H9 (cell line): ENCODE results near the gene AHNAK2. TPM values are rescaled to one million over a fixed set of nuclear protein-coding genes. Genes with fewer than 3 reads are reported as not detected.
A peak's percentile ranks its signal among the peaks of the same experiment; 100 is the strongest.

Source experiments
- DNase-seq: peaks from one replicate; pipeline ENCODE4 v3.0.0-alpha.2; 2017
- H2AFZ ChIP-seq: one replicate; pipeline ENCODE4 v1.6.1; 2013; ENCODE audit warnings: mild to moderate bottlenecking, low read length, control low read depth, moderate library complexity
- H2AK5ac ChIP-seq: 2 replicates; pipeline ENCODE4 v1.6.1; 2013; ENCODE audit warnings: low read length, control low read depth, mixed read lengths; ENCODE audit not compliant: insufficient read length
- H2BK120ac ChIP-seq: one replicate; pipeline ENCODE4 v1.6.1; 2013; ENCODE audit warnings: low read depth, mild to moderate bottlenecking, low read length, control low read depth, inconsistent platforms; ENCODE audit not compliant: poor library complexity, severe bottlenecking
- H2BK12ac ChIP-seq: 2 replicates; pipeline ENCODE4 v1.6.1; 2013; ENCODE audit warnings: low read length, control low read depth, mixed read lengths, low read depth; ENCODE audit not compliant: insufficient read length
- H2BK15ac ChIP-seq: 2 replicates; pipeline ENCODE4 v1.6.1; 2013; ENCODE audit warnings: low read depth, low read length, control low read depth
- H2BK20ac ChIP-seq: one replicate; pipeline ENCODE4 v1.6.1; 2013; ENCODE audit warnings: low read depth, mild to moderate bottlenecking, low read length, control low read depth, inconsistent platforms; ENCODE audit not compliant: poor library complexity, severe bottlenecking
- H2BK5ac ChIP-seq: 2 replicates; pipeline ENCODE4 v1.6.1; 2013; ENCODE audit warnings: low read length, control low read depth, mixed read lengths; ENCODE audit not compliant: insufficient read length
- H3K14ac ChIP-seq: 2 replicates; pipeline ENCODE4 v1.6.1; 2013; ENCODE audit warnings: low read length, control low read depth; ENCODE audit not compliant: insufficient read depth
- H3K18ac ChIP-seq: 2 replicates; pipeline ENCODE4 v1.6.1; 2013; ENCODE audit warnings: low read depth, mild to moderate bottlenecking, mixed read lengths, low read length, control low read depth; ENCODE audit not compliant: insufficient read length
- H3K23ac ChIP-seq: 2 replicates; pipeline ENCODE4 v1.6.1; 2013; ENCODE audit warnings: low read length, control low read depth, mixed read lengths, low read depth; ENCODE audit not compliant: insufficient read length
- H3K23me2 ChIP-seq: 2 replicates; pipeline ENCODE4 v1.6.1; 2013; ENCODE audit warnings: low read depth, mild to moderate bottlenecking, mixed read lengths, low read length, control low read depth; ENCODE audit not compliant: insufficient read length, poor library complexity, severe bottlenecking
- H3K27ac ChIP-seq: 2 replicates; pipeline ENCODE4 v1.5.1; 2013; ENCODE audit warnings: low read length, control low read depth, mixed read lengths, low read depth; ENCODE audit not compliant: insufficient read length
- H3K27me3 ChIP-seq: 2 replicates; pipeline ENCODE4 v1.6.1; 2013; ENCODE audit warnings: low read length, control low read depth, inconsistent platforms; ENCODE audit not compliant: insufficient read depth
- H3K4ac ChIP-seq: 2 replicates; pipeline ENCODE4 v1.6.1; 2013; ENCODE audit warnings: low read depth, mild to moderate bottlenecking, control low read depth, inconsistent platforms, low read length, moderate library complexity
- H3K4me1 ChIP-seq: 2 replicates; pipeline ENCODE4 v1.6.1; 2013; ENCODE audit warnings: low read length, control low read depth, inconsistent platforms; ENCODE audit not compliant: insufficient read depth
- H3K4me2 ChIP-seq: 2 replicates; pipeline ENCODE4 v1.6.1; 2013; ENCODE audit warnings: low read length, control low read depth, mixed read lengths; ENCODE audit not compliant: insufficient read length, insufficient read depth
- H3K56ac ChIP-seq: 2 replicates; pipeline ENCODE4 v1.6.1; 2013; ENCODE audit warnings: low read depth, mild to moderate bottlenecking, mixed read lengths, low read length, control low read depth; ENCODE audit not compliant: insufficient read length
- H3K79me1 ChIP-seq: 2 replicates; pipeline ENCODE4 v1.6.1; 2013; ENCODE audit warnings: low read depth, mild to moderate bottlenecking, moderate library complexity, low read length, control low read depth, inconsistent platforms; ENCODE audit not compliant: insufficient read depth, poor library complexity, severe bottlenecking
- H3K79me2 ChIP-seq: 2 replicates; pipeline ENCODE4 v1.6.1; 2013; ENCODE audit warnings: low read length, control low read depth, inconsistent platforms; ENCODE audit not compliant: insufficient read depth
- H3K9ac ChIP-seq: 2 replicates; pipeline ENCODE4 v1.6.1; 2013; ENCODE audit warnings: low read length, control low read depth, mixed read lengths; ENCODE audit not compliant: insufficient read length; ENCODE audit errors: extremely low read depth
- H3K9me3 ChIP-seq: one replicate; pipeline ENCODE4 v1.6.1; 2013; ENCODE audit warnings: low read depth, low read length, inconsistent platforms; ENCODE audit not compliant: control insufficient read depth
- H3T11ph ChIP-seq: one replicate; pipeline ENCODE4 v1.6.1; 2013; ENCODE audit warnings: mild to moderate bottlenecking, low read length, control low read depth, inconsistent platforms
- H4K20me1 ChIP-seq: one replicate; pipeline ENCODE4 v1.6.1; 2013; ENCODE audit not compliant: control insufficient read depth, insufficient read length, insufficient read depth
- H4K5ac ChIP-seq: 2 replicates; pipeline ENCODE4 v1.6.1; 2013; ENCODE audit warnings: low read depth, mild to moderate bottlenecking, mixed read lengths, low read length, control low read depth; ENCODE audit not compliant: insufficient read length
- H4K8ac ChIP-seq: replicated peaks from 2 replicates; pipeline ENCODE4 v1.6.1; 2013; ENCODE audit warnings: low read length, control low read depth, mixed read lengths, low read depth; ENCODE audit not compliant: insufficient read length
- H4K91ac ChIP-seq: 2 replicates; pipeline ENCODE4 v1.6.1; 2013; ENCODE audit warnings: low read depth, mild to moderate bottlenecking, moderate library complexity, mixed read lengths, low read length, control low read depth; ENCODE audit not compliant: insufficient read length
- H3K27ac Mint-ChIP-seq, 3 experiments: 2 replicates in 2 of 3; 3 replicates in 1 of 3; pipeline ENCODE4 v1.8.0; 2020 to 2021; ENCODE audit warnings: mixed read lengths in 3 of 3, mild to moderate bottlenecking in 1 of 3, moderate library complexity in 1 of 3
- H3K27me3 Mint-ChIP-seq: 2 replicates; pipeline ENCODE4 v1.8.0; 2021; ENCODE audit warnings: low read depth, mild to moderate bottlenecking, moderate library complexity, mixed read lengths
- H3K36me3 Mint-ChIP-seq, 3 experiments: 2 replicates in 2 of 3; 3 replicates in 1 of 3; pipeline ENCODE4 v1.8.0; 2020 to 2021; ENCODE audit warnings: low read depth in 3 of 3, mixed read lengths in 3 of 3; ENCODE audit not compliant: insufficient read depth in 1 of 3
- H3K4me1 Mint-ChIP-seq, 2 experiments: 2 replicates each; pipeline ENCODE4 v1.8.0; 2020; ENCODE audit warnings: mixed read lengths in 2 of 2
- H3K4me3 Mint-ChIP-seq, 2 experiments: 2 replicates in 1 of 2; 3 replicates in 1 of 2; pipeline ENCODE4 v1.8.0; 2020 to 2021; ENCODE audit warnings: mild to moderate bottlenecking in 2 of 2, mixed read lengths in 2 of 2, moderate library complexity in 1 of 2
- H3K9me3 Mint-ChIP-seq, 2 experiments: 2 replicates in 1 of 2; 3 replicates in 1 of 2; pipeline ENCODE4 v1.8.0; 2020; ENCODE audit warnings: mild to moderate bottlenecking in 2 of 2, mixed read lengths in 2 of 2, moderate library complexity in 1 of 2
- WGBS: extraction: QIAGEN DNeasy Blood & Tissue Kit; methylation state at CpG from one replicate; pipeline ENCODE4 v1.1.7; 2013; ENCODE audit warnings: missing lambda C conversion rate, low lambda C conversion rate, mixed read lengths; ENCODE audit not compliant: insufficient read length; ENCODE audit errors: extremely low coverage; 5-methylcytosine and 5-hydroxymethylcytosine counted together
- total RNA-seq: library from RNA; stranded (reverse); gene quantifications from 2 replicates; pipeline ENCODE4 v1.2.1, GENCODE V29; 2021
- TF ChIP-seq, protein P1 (sequence below): fragments of 200-600 bp; sonication (generic); conservative IDR thresholded peaks from 3 replicates; pipeline ENCODE4 v1.8.0; 2021; ENCODE audit warnings: antibody characterized with exemption, mild to moderate bottlenecking

AHNAK2 gene
- total RNA-seq, 1 experiment from 2014 or later: 2.8 TPM

DNA sequence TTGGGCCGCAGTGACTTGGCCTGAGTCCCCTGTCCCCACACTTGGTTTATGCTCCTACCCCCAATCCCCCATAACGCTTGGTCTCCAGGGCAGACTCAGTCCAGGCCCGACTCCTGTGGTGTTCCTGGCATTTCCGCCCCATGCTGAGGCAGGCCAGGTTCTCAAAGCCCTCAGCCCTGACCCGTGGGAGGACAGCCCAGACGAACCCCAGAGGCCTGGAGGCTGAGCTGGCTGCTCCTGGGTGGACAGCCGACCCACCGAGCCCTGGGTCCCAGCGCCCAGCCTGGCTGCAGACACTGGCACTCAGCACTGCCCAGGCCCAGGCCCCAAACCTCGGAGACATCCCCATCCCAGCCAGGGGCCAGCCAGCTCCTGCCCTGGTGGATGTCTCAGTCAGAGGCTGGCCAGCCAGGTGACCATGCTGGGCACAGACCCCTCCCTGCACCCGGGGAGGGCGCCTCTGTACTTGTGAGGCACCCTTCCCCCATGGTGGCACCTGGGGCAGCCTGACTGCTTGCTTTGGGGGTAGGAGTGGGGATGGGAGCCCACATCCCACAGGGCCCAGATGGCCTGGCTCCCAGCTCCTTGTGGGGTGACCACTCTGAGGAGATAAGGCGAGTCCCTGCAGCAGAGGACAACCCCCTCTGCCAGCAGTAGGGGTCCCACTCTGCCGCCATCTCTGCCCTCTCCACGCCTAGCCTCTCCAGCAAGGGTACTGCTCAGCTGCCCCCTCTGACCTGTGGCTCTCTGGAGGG is 52.1 kb downstream of the AHNAK2 start:
- TF ChIP-seq, protein P1, sequence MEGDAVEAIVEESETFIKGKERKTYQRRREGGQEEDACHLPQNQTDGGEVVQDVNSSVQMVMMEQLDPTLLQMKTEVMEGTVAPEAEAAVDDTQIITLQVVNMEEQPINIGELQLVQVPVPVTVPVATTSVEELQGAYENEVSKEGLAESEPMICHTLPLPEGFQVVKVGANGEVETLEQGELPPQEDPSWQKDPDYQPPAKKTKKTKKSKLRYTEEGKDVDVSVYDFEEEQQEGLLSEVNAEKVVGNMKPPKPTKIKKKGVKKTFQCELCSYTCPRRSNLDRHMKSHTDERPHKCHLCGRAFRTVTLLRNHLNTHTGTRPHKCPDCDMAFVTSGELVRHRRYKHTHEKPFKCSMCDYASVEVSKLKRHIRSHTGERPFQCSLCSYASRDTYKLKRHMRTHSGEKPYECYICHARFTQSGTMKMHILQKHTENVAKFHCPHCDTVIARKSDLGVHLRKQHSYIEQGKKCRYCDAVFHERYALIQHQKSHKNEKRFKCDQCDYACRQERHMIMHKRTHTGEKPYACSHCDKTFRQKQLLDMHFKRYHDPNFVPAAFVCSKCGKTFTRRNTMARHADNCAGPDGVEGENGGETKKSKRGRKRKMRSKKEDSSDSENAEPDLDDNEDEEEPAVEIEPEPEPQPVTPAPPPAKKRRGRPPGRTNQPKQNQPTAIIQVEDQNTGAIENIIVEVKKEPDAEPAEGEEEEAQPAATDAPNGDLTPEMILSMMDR: no peak

More for the DNA sequence above, 52.1 kb downstream of the AHNAK2 start:
- Histone ChIP-seq H3K56ac (no peak overlapping the region), H3K9me3 (no peaks in the 10 kb centered on the region), H3K79me2 (no peaks in the 10 kb centered on the region), H3K4me2 (no peak overlapping the region), H3K27me3 (peaks cover 6% of the 10 kb centered on the region; the same call in 1 of the 2 replicates), H2AFZ (no peak overlapping the region), H2BK15ac (no peak overlapping the region), H4K20me1 (no peaks in the 10 kb centered on the region), H2BK12ac (no peak overlapping the region), H3K4me1 (no peaks in the 10 kb centered on the region; the same call in 1 of the 2 replicates), H3K79me1 (no peaks in the 10 kb centered on the region), H2BK5ac (no peak overlapping the region), H3K4ac (no peak overlapping the region), H3K9ac (no peak overlapping the region), H2BK20ac (no peak overlapping the region), H4K5ac (no peak overlapping the region), H3K14ac (peak overlapping the region; percentile 49; the same call in 1 of the 2 replicates), H3K27ac (no peak overlapping the region), H4K8ac (no peak overlapping the region), H3K18ac (no peak overlapping the region), H4K91ac (no peak overlapping the region), H3K23ac (no peak overlapping the region), H2BK120ac (no peak overlapping the region), H3T11ph (no peak overlapping the region), H3K23me2 (no peaks in the 10 kb centered on the region), H2AK5ac (no peak overlapping the region)
- Mint-ChIP-seq H3K27ac (no peak overlapping the region), H3K36me3 (0 out of 7 replicates have a peak, but pooled peaks cover 0 to 3% (median 0%) of the 10 kb centered on the region in 3 experiments), H3K27me3 (peaks cover 23% of the 10 kb centered on the region), H3K9me3 (no peaks in the 10 kb centered on the region; a peak in 1 of 5 replicates), H3K4me1 (0 out of 4 replicates have a peak, but pooled peaks cover 0 to 2% of the 10 kb centered on the region in 2 experiments), H3K4me3 (no peak overlapping the region)
- WGBS: no CpG with 5 or more reads among the region's 15 CpGs
- DNase-seq: no peak
